A549 (cell line): ENCODE results near the gene BICRAL. TPM values are rescaled to one million over a fixed set of nuclear protein-coding genes. Genes with fewer than 3 reads are reported as not detected.

Experiments used
- ATAC-seq, 2 experiments: fragments of 200-7000 bp in 1 of 2; fragments of >200 bp in 1 of 2; cut with Nextera tagmentation in 1 of 2; cut with Tn5 transposase in 1 of 2; 3 replicates each; pipeline versions ENCODE4 v1.8.0 to v1.9.1; 2018 to 2020; ENCODE audit warnings: mild to moderate bottlenecking in 1 of 2, moderate library complexity in 1 of 2
- CTCF ChIA-PET: fragments of 300-600 bp; sonication (Branson Sonifier 250); formaldehyde crosslinking; extraction: SDS; loops from one replicate; lab custom pipeline; 2021; ENCODE audit warnings: antibody characterized with exemption, inconsistent platforms; lab: Yijun Ruan, JAX
- POLR2A ChIA-PET: fragments of 350-600 bp; formaldehyde crosslinking; extraction: SDS; loops from one replicate; lab custom pipeline; 2021; ENCODE audit warnings: antibody characterized with exemption, inconsistent platforms; lab: Yijun Ruan, JAX
- DNase-seq, 2 experiments: peaks; one replicate each; pipeline versions ENCODE4 v3.0.0 to v3.0.0-alpha.2; 2011 to 2016; ENCODE audit warnings: low read depth in 1 of 2, low spot score in 1 of 2
- FAIRE-seq: peaks from 2 replicates; lab custom pipeline; 2011; peaks lifted over from hg19 to GRCh38; lab: Jason Lieb, UNC
- H3K27ac ChIP-seq, 2 experiments: fragments of >200 bp; sonication (Bioruptor Twin); formaldehyde crosslinking; 3 replicates each; pipeline ENCODE4 v1.5.1; 2016 to 2017
- H3K4me1 ChIP-seq: fragments of >200 bp; sonication (Bioruptor Twin); formaldehyde crosslinking; 3 replicates; pipeline ENCODE4 v1.6.1; 2016
- H3K4me2 ChIP-seq: fragments of >200 bp; sonication (Bioruptor Twin); formaldehyde crosslinking; 3 replicates; pipeline ENCODE4 v1.6.1; 2016
- H3K4me3 ChIP-seq: fragments of >200 bp; sonication (Bioruptor Twin); formaldehyde crosslinking; 3 replicates; pipeline ENCODE4 v1.5.1; 2016
- H3K9me3 ChIP-seq: fragments of >200 bp; sonication (Bioruptor Twin); formaldehyde crosslinking; 3 replicates; pipeline ENCODE4 v1.6.1; 2016
- CHD2 ChIP-seq: fragments of 150-350 bp; IDR thresholded peaks from 2 replicates; pipeline ENCODE4 v1.6.1; 2014; ENCODE audit warnings: low read length; ENCODE audit not compliant: partially characterized antibody
- CHD4 ChIP-seq: fragments of 200-600 bp; sonication (generic); IDR thresholded peaks from 2 replicates; pipeline ENCODE4 v1.6.1; 2016; ENCODE audit warnings: antibody characterized with exemption, mild to moderate bottlenecking, borderline replicate concordance
- EHF ChIP-seq: fragments of 250-450 bp; sonication (Bioruptor Pico); IDR thresholded peaks from 2 replicates; pipeline ENCODE4 v1.5.0; 2020; ENCODE audit warnings: mild to moderate bottlenecking
- EHMT2 ChIP-seq: fragments of 200-600 bp; sonication (generic); IDR thresholded peaks from 2 replicates; pipeline ENCODE4 v1.6.1; 2016; ENCODE audit warnings: antibody characterized with exemption, low read depth, mild to moderate bottlenecking, moderate library complexity
- ESRRA ChIP-seq: fragments of 150-350 bp; IDR thresholded peaks from 2 replicates; pipeline ENCODE4 v1.6.1; 2014; ENCODE audit warnings: mild to moderate bottlenecking, low read length, borderline replicate concordance
- HEYL ChIP-seq: fragments of 250-450 bp; sonication (Bioruptor Pico); IDR thresholded peaks from 2 replicates; pipeline ENCODE4 v1.8.0; 2021; ENCODE audit warnings: mild to moderate bottlenecking, moderate library complexity
- JUNB ChIP-seq: fragments of >200 bp; sonication (Bioruptor Twin); formaldehyde crosslinking; IDR thresholded peaks from 2 replicates; pipeline ENCODE4 v1.6.1; 2016
- KDM1A ChIP-seq: fragments of 200-600 bp; sonication (generic); IDR thresholded peaks from 2 replicates; pipeline ENCODE4 v1.6.1; 2016; ENCODE audit warnings: low read depth, mild to moderate bottlenecking
- MYC ChIP-seq: IDR thresholded peaks from 2 replicates; pipeline ENCODE4 v1.6.1; 2012; ENCODE audit warnings: mild to moderate bottlenecking, inconsistent platforms, low read length, improper control_type of control experiment, borderline replicate concordance
- NPAS2 ChIP-seq: fragments of 250-450 bp; sonication (Bioruptor Pico); IDR thresholded peaks from 2 replicates; pipeline ENCODE4 v1.8.0; 2022; ENCODE audit warnings: mild to moderate bottlenecking, moderate library complexity, borderline replicate concordance
- POLR2AphosphoS2 ChIP-seq: conservative IDR thresholded peaks from 2 replicates; pipeline ENCODE4 v1.6.1; 2012; ENCODE audit warnings: low read length, improper control_type of control experiment, inconsistent platforms
- RARB ChIP-seq: fragments of 250-450 bp; sonication (Bioruptor Pico); IDR thresholded peaks from 2 replicates; pipeline ENCODE4 v1.8.0; 2021; ENCODE audit warnings: mild to moderate bottlenecking, moderate library complexity
- RNF2 ChIP-seq: fragments of 200-600 bp; sonication (generic); IDR thresholded peaks from 2 replicates; pipeline ENCODE4 v1.6.1; 2016; ENCODE audit warnings: low read depth, mild to moderate bottlenecking, antibody characterized with exemption, moderate library complexity, borderline replicate concordance
- SREBF2 ChIP-seq: fragments of 450-650 bp; IDR thresholded peaks from 2 replicates; pipeline ENCODE4 v1.6.1; 2014; ENCODE audit warnings: mild to moderate bottlenecking, moderate library complexity
- TFCP2L1 ChIP-seq: fragments of 250-450 bp; sonication (Bioruptor Pico); IDR thresholded peaks from 2 replicates; pipeline ENCODE4 v1.5.0; 2021; ENCODE audit warnings: mild to moderate bottlenecking
- ZNF302 ChIP-seq: fragments of 250-450 bp; sonication (Bioruptor Pico); IDR thresholded peaks from 2 replicates; pipeline ENCODE4 v1.9.0; 2021; ENCODE audit warnings: inconsistent platforms, mild to moderate bottlenecking, moderate library complexity
- WGBS: methylation state at CpG from one replicate; pipeline ENCODE4 v1.1.6; 2017; ENCODE audit errors: missing lambda C conversion rate; 5-methylcytosine and 5-hydroxymethylcytosine counted together
- polyA plus RNA-seq, 4 experiments: library from polyadenylated mRNA; depleted of rRNA in 3 of 4; stranded (reverse); fragments of >200 nt; fragmentation: RNase III in 1 of 4; extraction: RNeasy Plus Mini Kit Qiagen cat#74134 plus additional on column Dnase treatment in 1 of 4; gene quantifications; 2 replicates in 3 of 4; 3 replicates in 1 of 4; pipeline ENCODE4 v1.2.3, GENCODE V29; 2011 to 2017
- TF ChIP-seq, protein P1 (sequence below): fragments of 150-350 bp; IDR thresholded peaks from 2 replicates; pipeline ENCODE4 v1.6.1; 2014; ENCODE audit warnings: low read depth, mild to moderate bottlenecking, low read length
- TF ChIP-seq, protein P2 (sequence below): fragments of 250-450 bp; sonication (Bioruptor Pico); IDR thresholded peaks from 2 replicates; pipeline ENCODE4 v1.5.0; 2021; ENCODE audit warnings: mild to moderate bottlenecking, moderate library complexity, borderline replicate concordance
- TF ChIP-seq, protein P3 (sequence below): fragments of 200-600 bp; sonication (generic); IDR thresholded peaks from 2 replicates; pipeline ENCODE4 v1.6.1; 2016; ENCODE audit warnings: antibody characterized with exemption, mild to moderate bottlenecking, moderate library complexity
- TF ChIP-seq, protein P4 (sequence below): fragments of 250-450 bp; sonication (Bioruptor Pico); IDR thresholded peaks from 2 replicates; pipeline ENCODE4 v1.5.0; 2020; ENCODE audit warnings: low read depth, mild to moderate bottlenecking, moderate library complexity
- TF ChIP-seq, protein P5 (sequence below): fragments of >200 bp; sonication (Bioruptor Twin); formaldehyde crosslinking; IDR thresholded peaks from 3 replicates; pipeline ENCODE4 v1.5.1; 2016

BICRAL gene
- polyA plus RNA-seq, 2 of the 4 experiments (the other 2 are of a cell fraction) = 3.3 to 8.6 TPM

DNA sequence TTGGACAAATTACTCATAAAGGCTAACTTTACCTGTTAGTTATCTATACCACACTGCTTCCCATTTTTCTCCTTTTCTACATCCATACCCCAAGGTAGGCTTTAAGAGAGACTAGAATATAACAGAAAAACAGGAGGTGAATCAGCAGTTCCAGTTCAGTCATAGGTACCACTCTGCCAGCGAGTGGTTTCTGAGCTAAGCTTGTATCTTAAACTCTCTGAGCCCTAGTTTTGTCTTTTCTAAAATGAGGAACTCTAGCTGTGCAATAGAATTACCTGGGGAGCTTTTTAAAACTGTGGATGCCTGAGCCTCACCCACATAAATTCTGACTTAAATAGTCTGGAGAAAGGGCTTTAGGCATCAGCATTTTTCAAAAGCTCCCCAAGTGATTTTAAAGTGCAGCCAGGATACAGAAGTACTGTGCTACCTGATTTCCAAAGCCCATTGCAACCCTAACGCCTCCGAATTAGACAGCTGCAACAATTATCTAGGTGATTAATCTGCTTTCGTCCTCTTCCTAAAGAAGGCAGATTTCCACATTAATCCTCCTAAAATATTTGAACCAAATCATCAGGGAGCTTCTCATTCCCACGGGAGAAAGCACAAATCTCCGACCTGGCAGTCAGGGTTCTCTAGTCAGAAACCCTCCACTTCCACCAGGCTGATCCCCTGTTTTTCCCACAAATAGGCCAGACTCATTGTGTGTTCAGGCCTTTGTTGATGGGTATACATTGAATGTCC is 60.2 kb downstream of the BICRAL start:
- H3K4me2 ChIP-seq = no peak overlapping the region
- POLR2A ChIA-PET = no interaction called here
- H3K4me3 ChIP-seq = no peak overlapping the region
- H3K27ac ChIP-seq = no peak overlapping the region
- WGBS = 89% methylated on average over 6 of the region's 6 CpGs
- TF ChIP-seq HEYL = no peak
- no peak for TF ChIP-seq KDM1A
- TF ChIP-seq CHD4 = no peak
- TF ChIP-seq RARB = no peak
- TF ChIP-seq EHMT2 = no peak
- no peak for TF ChIP-seq NPAS2
- TF ChIP-seq, protein P1, sequence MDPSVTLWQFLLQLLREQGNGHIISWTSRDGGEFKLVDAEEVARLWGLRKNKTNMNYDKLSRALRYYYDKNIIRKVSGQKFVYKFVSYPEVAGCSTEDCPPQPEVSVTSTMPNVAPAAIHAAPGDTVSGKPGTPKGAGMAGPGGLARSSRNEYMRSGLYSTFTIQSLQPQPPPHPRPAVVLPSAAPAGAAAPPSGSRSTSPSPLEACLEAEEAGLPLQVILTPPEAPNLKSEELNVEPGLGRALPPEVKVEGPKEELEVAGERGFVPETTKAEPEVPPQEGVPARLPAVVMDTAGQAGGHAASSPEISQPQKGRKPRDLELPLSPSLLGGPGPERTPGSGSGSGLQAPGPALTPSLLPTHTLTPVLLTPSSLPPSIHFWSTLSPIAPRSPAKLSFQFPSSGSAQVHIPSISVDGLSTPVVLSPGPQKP = no peak
- TF ChIP-seq, protein P2, sequence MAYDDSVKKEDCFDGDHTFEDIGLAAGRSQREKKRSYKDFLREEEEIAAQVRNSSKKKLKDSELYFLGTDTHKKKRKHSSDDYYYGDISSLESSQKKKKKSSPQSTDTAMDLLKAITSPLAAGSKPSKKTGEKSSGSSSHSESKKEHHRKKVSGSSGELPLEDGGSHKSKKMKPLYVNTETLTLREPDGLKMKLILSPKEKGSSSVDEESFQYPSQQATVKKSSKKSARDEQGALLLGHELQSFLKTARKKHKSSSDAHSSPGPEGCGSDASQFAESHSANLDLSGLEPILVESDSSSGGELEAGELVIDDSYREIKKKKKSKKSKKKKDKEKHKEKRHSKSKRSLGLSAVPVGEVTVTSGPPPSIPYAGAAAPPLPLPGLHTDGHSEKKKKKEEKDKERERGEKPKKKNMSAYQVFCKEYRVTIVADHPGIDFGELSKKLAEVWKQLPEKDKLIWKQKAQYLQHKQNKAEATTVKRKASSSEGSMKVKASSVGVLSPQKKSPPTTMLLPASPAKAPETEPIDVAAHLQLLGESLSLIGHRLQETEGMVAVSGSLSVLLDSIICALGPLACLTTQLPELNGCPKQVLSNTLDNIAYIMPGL (CRISPR knock-in tag) = no peak
- no peak for TF ChIP-seq CHD2
- no peak for TF ChIP-seq SREBF2
- TF ChIP-seq ESRRA = no peak
- TF ChIP-seq, protein P3, sequence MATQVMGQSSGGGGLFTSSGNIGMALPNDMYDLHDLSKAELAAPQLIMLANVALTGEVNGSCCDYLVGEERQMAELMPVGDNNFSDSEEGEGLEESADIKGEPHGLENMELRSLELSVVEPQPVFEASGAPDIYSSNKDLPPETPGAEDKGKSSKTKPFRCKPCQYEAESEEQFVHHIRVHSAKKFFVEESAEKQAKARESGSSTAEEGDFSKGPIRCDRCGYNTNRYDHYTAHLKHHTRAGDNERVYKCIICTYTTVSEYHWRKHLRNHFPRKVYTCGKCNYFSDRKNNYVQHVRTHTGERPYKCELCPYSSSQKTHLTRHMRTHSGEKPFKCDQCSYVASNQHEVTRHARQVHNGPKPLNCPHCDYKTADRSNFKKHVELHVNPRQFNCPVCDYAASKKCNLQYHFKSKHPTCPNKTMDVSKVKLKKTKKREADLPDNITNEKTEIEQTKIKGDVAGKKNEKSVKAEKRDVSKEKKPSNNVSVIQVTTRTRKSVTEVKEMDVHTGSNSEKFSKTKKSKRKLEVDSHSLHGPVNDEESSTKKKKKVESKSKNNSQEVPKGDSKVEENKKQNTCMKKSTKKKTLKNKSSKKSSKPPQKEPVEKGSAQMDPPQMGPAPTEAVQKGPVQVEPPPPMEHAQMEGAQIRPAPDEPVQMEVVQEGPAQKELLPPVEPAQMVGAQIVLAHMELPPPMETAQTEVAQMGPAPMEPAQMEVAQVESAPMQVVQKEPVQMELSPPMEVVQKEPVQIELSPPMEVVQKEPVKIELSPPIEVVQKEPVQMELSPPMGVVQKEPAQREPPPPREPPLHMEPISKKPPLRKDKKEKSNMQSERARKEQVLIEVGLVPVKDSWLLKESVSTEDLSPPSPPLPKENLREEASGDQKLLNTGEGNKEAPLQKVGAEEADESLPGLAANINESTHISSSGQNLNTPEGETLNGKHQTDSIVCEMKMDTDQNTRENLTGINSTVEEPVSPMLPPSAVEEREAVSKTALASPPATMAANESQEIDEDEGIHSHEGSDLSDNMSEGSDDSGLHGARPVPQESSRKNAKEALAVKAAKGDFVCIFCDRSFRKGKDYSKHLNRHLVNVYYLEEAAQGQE = no peak
- no peak for ATAC-seq
- DNase-seq = no peak
- H3K9me3 ChIP-seq = no peaks in the 10 kb centered on the region
- H3K4me1 ChIP-seq = no peaks in the 10 kb centered on the region
- CTCF ChIA-PET = interaction anchor here (0.6 to 0.8 kb wide), 2 partner anchors 9 to 60 kb away, joined by 3 to 4 read pairs; no protein-coding TSS in a partner anchor
- no peak for FAIRE-seq

DNA sequence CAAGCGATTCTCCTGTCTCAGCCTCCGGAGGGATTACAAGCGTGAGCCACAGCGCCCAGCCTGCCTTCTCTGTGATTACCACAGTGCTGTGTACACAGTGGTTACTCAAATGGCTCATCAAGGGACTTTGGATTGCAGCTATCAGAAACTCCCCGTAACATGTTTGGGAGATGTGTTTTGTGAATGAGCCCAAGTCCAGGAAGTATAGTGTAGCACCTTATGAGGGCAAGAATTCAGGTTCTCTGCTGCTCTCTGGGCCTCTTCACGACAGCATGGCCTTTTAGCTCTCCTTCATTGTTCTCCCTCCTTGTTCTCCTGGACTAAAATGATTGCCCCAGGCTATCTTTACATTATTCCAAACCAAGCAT is 63.5 kb downstream of the BICRAL start:
- Histone ChIP-seq H3K4me2 (no peak overlapping the region), H3K9me3 (no peaks in the 10 kb centered on the region), H3K4me1 (no peaks in the 10 kb centered on the region), H3K27ac (no peak overlapping the region), H3K4me3 (no peak overlapping the region)
- ATAC-seq = no peak
- no peak for DNase-seq
- CTCF ChIA-PET = interaction anchor here (0.5 to 1.4 kb wide), 3 partner anchors 9 to 38 kb away, joined by 3 to 5 read pairs (median 3); no protein-coding TSS in a partner anchor
- POLR2A ChIA-PET = no interaction called here
- WGBS = 90% methylated on average over 2 of the region's 6 CpGs
- no peak for FAIRE-seq
- no peak for TF ChIP-seq ZNF302
- no peak for TF ChIP-seq MYC
- no peak for TF ChIP-seq EHF (CRISPR knock-in tag)
- no peak for TF ChIP-seq POLR2AphosphoS2
- TF ChIP-seq, protein P4, sequence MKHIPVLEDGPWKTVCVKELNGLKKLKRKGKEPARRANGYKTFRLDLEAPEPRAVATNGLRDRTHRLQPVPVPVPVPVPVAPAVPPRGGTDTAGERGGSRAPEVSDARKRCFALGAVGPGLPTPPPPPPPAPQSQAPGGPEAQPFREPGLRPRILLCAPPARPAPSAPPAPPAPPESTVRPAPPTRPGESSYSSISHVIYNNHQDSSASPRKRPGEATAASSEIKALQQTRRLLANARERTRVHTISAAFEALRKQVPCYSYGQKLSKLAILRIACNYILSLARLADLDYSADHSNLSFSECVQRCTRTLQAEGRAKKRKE (CRISPR knock-in tag) = no peak
- no peak for TF ChIP-seq TFCP2L1 (CRISPR knock-in tag)
- no peak for TF ChIP-seq EHMT2
- TF ChIP-seq, protein P5, sequence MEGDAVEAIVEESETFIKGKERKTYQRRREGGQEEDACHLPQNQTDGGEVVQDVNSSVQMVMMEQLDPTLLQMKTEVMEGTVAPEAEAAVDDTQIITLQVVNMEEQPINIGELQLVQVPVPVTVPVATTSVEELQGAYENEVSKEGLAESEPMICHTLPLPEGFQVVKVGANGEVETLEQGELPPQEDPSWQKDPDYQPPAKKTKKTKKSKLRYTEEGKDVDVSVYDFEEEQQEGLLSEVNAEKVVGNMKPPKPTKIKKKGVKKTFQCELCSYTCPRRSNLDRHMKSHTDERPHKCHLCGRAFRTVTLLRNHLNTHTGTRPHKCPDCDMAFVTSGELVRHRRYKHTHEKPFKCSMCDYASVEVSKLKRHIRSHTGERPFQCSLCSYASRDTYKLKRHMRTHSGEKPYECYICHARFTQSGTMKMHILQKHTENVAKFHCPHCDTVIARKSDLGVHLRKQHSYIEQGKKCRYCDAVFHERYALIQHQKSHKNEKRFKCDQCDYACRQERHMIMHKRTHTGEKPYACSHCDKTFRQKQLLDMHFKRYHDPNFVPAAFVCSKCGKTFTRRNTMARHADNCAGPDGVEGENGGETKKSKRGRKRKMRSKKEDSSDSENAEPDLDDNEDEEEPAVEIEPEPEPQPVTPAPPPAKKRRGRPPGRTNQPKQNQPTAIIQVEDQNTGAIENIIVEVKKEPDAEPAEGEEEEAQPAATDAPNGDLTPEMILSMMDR = no peak
- no peak for TF ChIP-seq RARB
- TF ChIP-seq, protein P2 (CRISPR knock-in tag) = no peak
- no peak for TF ChIP-seq JUNB
- TF ChIP-seq RNF2 = no peak
- TF ChIP-seq, protein P1 = no peak
